GM23338 (cell line): ENCODE measurements around the gene AKAP10. TPM values are rescaled to one million over a fixed set of nuclear protein-coding genes. Genes with fewer than 3 reads are reported as not detected.
"Not testable (repeated sequence)": the region's sequence is repeated elsewhere in the genome, so short reads cannot be mapped to it uniquely, and the experiment has no call there.

Experiments
- ATAC-seq: fragments of 200-7000 bp; cut with Tn5 transposase; 3 replicates; pipeline ENCODE4 v1.9.1; 2020
- DNase-seq: peaks from one replicate; pipeline ENCODE4 v3.0.0-alpha.2; 2015; ENCODE audit warnings: low spot score
- H2AFZ ChIP-seq: fragments of 200-600 bp; sonication (generic); 2 replicates; pipeline ENCODE4 v1.8.0; 2016; ENCODE audit warnings: antibody characterized with exemption, mild to moderate bottlenecking, moderate library complexity
- H3F3A ChIP-seq: fragments of 200-600 bp; sonication (generic); replicated peaks from 2 replicates; pipeline ENCODE4 v1.8.0; 2017; ENCODE audit warnings: antibody characterized with exemption, mixed run types, low read depth
- H3K27ac ChIP-seq: fragments of 200-600 bp; sonication (generic); 2 replicates; pipeline ENCODE4 v1.6.1; 2016; ENCODE audit warnings: low read depth
- H3K27me3 ChIP-seq: fragments of 200-600 bp; sonication (generic); 2 replicates; pipeline ENCODE4 v1.8.0; 2016; ENCODE audit warnings: mild to moderate bottlenecking, mixed run types, moderate library complexity; ENCODE audit not compliant: insufficient read depth
- H3K36me3 ChIP-seq: fragments of 200-600 bp; sonication (generic); 2 replicates; pipeline ENCODE4 v1.8.0; 2016; ENCODE audit warnings: mild to moderate bottlenecking; ENCODE audit not compliant: insufficient read depth
- H3K4me1 ChIP-seq: fragments of 200-600 bp; sonication (generic); 2 replicates; pipeline ENCODE4 v1.8.0; 2016; ENCODE audit warnings: mild to moderate bottlenecking, moderate library complexity; ENCODE audit not compliant: insufficient read depth
- H3K4me2 ChIP-seq: fragments of 200-600 bp; sonication (generic); 2 replicates; pipeline ENCODE4 v1.7.1; 2017; ENCODE audit warnings: mixed run types
- H3K4me3 ChIP-seq: fragments of 200-600 bp; sonication (generic); 2 replicates; pipeline ENCODE4 v1.6.1; 2016; ENCODE audit warnings: mixed run types
- H3K79me2 ChIP-seq: fragments of 200-600 bp; sonication (generic); replicated peaks from 2 replicates; pipeline ENCODE4 v1.8.0; 2017; ENCODE audit warnings: mild to moderate bottlenecking; ENCODE audit not compliant: insufficient read depth
- H3K9me2 ChIP-seq: fragments of 200-600 bp; sonication (generic); 2 replicates; pipeline ENCODE4 v1.8.0; 2017; ENCODE audit not compliant: insufficient read depth
- H4K20me1 ChIP-seq: fragments of 200-600 bp; sonication (generic); replicated peaks from 2 replicates; pipeline ENCODE4 v1.8.0; 2017; ENCODE audit warnings: mild to moderate bottlenecking; ENCODE audit not compliant: insufficient read depth
- H3K27ac Mint-ChIP-seq: 2 replicates; pipeline ENCODE4 v1.8.0; 2020; ENCODE audit warnings: inconsistent platforms, mild to moderate bottlenecking, moderate library complexity, mixed read lengths
- H3K27me3 Mint-ChIP-seq: 3 replicates; pipeline ENCODE4 v1.8.0; 2022; ENCODE audit warnings: low read depth, mild to moderate bottlenecking, moderate library complexity, mixed read lengths, inconsistent platforms; ENCODE audit not compliant: insufficient read depth, poor library complexity
- H3K36me3 Mint-ChIP-seq: 3 replicates; pipeline ENCODE4 v1.8.0; 2021; ENCODE audit warnings: low read depth, mild to moderate bottlenecking, inconsistent platforms, moderate library complexity, mixed read lengths
- H3K4me1 Mint-ChIP-seq: 3 replicates; pipeline ENCODE4 v1.8.0; 2020; ENCODE audit warnings: mild to moderate bottlenecking, inconsistent platforms, mixed read lengths
- H3K4me3 Mint-ChIP-seq: 3 replicates; pipeline ENCODE4 v1.8.0; 2021; ENCODE audit warnings: moderate library complexity, mild to moderate bottlenecking, inconsistent platforms, mixed read lengths
- H3K9me3 Mint-ChIP-seq: 3 replicates; pipeline ENCODE4 v1.8.0; 2020; ENCODE audit warnings: moderate library complexity, mild to moderate bottlenecking, inconsistent platforms, mixed read lengths
- JUNB ChIP-seq: IDR thresholded peaks from one replicate; pipeline ENCODE4 v1.6.1; 2016; ENCODE audit warnings: antibody characterized with exemption; ENCODE audit not compliant: unreplicated experiment
- POLR2AphosphoS5 ChIP-seq: IDR thresholded peaks from 2 replicates; pipeline ENCODE4 v1.6.1; 2016; ENCODE audit warnings: antibody characterized with exemption, low read depth
- ZNF331 ChIP-seq: fragments of 250-450 bp; sonication (Bioruptor Pico); IDR thresholded peaks from 2 replicates; pipeline ENCODE4 v1.5.0; 2020; ENCODE audit warnings: low read depth, mild to moderate bottlenecking, moderate library complexity
- polyA plus RNA-seq: library from polyadenylated mRNA; unstranded; fragments of >200 nt; fragmentation: Nextera tagmentation; extraction: Ambion mirVana; gene quantifications from 2 replicates; pipeline ENCODE4 v1.2.1, GENCODE V29; 2016
- total RNA-seq: library from RNA; depleted of rRNA; stranded (reverse); fragments of >200 nt; shearing (Covaris generic); gene quantifications from 2 replicates; pipeline ENCODE4 v1.2.3, GENCODE V29; 2014
- TF ChIP-seq, protein P1 (sequence below): fragments of 250-450 bp; sonication (Bioruptor Pico); IDR thresholded peaks from 2 replicates; pipeline ENCODE4 v1.5.0; 2020; ENCODE audit warnings: mild to moderate bottlenecking, moderate library complexity
- TF ChIP-seq, protein P2 (sequence below): IDR thresholded peaks from one replicate; pipeline ENCODE4 v1.6.1; 2018; ENCODE audit warnings: antibody characterized with exemption; ENCODE audit not compliant: unreplicated experiment

Gene AKAP10
- total and polyA plus RNA-seq, 2 experiments from 2014 or later, result 16.7 to 25.9 TPM

DNA sequence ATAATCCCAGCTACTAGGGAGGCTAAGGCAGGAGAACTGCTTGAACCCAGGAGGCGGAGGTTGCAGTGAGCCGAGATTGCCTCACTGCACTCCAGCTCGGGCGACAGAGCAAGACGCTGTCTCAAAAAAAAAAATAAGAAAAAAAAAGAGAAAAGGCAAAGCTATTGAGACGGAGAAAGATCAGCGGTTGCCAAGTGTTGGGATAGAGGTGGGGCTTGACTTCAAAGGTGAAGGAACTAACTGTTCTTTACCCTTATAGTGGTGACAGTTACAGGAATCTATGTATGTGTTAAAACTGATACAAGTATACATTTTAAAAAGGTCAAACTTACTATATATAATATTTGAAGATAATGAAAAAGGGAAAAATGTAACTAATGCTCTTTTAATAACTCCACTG, 22.5 kb downstream of the AKAP10 start (continued):
- TF ChIP-seq, protein P1, sequence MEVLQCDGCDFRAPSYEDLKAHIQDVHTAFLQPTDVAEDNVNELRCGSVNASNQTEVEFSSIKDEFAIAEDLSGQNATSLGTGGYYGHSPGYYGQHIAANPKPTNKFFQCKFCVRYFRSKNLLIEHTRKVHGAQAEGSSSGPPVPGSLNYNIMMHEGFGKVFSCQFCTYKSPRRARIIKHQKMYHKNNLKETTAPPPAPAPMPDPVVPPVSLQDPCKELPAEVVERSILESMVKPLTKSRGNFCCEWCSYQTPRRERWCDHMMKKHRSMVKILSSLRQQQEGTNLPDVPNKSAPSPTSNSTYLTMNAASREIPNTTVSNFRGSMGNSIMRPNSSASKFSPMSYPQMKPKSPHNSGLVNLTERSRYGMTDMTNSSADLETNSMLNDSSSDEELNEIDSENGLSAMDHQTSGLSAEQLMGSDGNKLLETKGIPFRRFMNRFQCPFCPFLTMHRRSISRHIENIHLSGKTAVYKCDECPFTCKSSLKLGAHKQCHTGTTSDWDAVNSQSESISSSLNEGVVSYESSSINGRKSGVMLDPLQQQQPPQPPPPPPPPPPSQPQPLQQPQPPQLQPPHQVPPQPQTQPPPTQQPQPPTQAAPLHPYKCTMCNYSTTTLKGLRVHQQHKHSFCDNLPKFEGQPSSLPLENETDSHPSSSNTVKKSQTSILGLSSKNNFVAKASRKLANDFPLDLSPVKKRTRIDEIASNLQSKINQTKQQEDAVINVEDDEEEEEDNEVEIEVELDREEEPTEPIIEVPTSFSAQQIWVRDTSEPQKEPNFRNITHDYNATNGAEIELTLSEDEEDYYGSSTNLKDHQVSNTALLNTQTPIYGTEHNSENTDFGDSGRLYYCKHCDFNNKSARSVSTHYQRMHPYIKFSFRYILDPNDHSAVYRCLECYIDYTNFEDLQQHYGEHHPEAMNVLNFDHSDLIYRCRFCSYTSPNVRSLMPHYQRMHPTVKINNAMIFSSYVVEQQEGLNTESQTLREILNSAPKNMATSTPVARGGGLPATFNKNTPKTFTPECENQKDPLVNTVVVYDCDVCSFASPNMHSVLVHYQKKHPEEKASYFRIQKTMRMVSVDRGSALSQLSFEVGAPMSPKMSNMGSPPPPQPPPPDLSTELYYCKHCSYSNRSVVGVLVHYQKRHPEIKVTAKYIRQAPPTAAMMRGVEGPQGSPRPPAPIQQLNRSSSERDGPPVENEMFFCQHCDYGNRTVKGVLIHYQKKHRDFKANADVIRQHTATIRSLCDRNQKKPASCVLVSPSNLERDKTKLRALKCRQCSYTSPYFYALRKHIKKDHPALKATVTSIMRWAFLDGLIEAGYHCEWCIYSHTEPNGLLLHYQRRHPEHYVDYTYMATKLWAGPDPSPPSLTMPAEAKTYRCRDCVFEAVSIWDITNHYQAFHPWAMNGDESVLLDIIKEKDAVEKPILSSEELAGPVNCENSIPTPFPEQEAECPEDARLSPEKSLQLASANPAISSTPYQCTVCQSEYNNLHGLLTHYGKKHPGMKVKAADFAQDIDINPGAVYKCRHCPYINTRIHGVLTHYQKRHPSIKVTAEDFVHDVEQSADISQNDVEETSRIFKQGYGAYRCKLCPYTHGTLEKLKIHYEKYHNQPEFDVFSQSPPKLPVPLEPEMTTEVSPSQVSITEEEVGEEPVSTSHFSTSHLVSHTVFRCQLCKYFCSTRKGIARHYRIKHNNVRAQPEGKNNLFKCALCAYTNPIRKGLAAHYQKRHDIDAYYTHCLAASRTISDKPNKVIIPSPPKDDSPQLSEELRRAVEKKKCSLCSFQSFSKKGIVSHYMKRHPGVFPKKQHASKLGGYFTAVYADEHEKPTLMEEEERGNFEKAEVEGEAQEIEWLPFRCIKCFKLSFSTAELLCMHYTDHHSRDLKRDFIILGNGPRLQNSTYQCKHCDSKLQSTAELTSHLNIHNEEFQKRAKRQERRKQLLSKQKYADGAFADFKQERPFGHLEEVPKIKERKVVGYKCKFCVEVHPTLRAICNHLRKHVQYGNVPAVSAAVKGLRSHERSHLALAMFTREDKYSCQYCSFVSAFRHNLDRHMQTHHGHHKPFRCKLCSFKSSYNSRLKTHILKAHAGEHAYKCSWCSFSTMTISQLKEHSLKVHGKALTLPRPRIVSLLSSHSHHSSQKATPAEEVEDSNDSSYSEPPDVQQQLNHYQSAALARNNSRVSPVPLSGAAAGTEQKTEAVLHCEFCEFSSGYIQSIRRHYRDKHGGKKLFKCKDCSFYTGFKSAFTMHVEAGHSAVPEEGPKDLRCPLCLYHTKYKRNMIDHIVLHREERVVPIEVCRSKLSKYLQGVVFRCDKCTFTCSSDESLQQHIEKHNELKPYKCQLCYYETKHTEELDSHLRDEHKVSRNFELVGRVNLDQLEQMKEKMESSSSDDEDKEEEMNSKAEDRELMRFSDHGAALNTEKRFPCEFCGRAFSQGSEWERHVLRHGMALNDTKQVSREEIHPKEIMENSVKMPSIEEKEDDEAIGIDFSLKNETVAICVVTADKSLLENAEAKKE, result no peak
- TF ChIP-seq JUNB (no peak), ZNF331 (CRISPR knock-in tag) (no peak), POLR2AphosphoS5 (no peak)
- TF ChIP-seq, protein P2, sequence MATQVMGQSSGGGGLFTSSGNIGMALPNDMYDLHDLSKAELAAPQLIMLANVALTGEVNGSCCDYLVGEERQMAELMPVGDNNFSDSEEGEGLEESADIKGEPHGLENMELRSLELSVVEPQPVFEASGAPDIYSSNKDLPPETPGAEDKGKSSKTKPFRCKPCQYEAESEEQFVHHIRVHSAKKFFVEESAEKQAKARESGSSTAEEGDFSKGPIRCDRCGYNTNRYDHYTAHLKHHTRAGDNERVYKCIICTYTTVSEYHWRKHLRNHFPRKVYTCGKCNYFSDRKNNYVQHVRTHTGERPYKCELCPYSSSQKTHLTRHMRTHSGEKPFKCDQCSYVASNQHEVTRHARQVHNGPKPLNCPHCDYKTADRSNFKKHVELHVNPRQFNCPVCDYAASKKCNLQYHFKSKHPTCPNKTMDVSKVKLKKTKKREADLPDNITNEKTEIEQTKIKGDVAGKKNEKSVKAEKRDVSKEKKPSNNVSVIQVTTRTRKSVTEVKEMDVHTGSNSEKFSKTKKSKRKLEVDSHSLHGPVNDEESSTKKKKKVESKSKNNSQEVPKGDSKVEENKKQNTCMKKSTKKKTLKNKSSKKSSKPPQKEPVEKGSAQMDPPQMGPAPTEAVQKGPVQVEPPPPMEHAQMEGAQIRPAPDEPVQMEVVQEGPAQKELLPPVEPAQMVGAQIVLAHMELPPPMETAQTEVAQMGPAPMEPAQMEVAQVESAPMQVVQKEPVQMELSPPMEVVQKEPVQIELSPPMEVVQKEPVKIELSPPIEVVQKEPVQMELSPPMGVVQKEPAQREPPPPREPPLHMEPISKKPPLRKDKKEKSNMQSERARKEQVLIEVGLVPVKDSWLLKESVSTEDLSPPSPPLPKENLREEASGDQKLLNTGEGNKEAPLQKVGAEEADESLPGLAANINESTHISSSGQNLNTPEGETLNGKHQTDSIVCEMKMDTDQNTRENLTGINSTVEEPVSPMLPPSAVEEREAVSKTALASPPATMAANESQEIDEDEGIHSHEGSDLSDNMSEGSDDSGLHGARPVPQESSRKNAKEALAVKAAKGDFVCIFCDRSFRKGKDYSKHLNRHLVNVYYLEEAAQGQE, result no peak

DNA sequence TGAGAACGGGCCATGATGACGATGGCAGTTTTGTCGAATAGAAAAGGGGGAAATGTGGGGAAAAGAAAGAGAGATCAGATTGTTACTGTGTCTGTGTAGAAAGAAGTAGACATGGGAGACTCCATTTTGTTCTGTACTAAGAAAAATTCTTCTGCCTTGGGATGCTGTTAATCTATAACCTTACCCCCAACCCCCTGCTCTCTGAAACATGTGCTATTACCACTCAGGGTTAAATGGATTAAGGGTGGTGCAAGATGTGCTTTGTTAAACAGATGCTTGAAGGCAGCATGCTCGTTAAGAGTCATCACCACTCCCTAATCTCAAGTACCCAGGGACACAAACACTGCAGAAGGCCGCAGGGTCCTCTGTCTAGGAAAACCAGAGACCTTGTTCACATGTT, 26.2 kb downstream of the AKAP10 start:
- H3K4me1 ChIP-seq, H3K4me1 Mint-ChIP-seq, H3K36me3 ChIP-seq, H3K4me3 ChIP-seq, H2AFZ ChIP-seq, H3K27ac ChIP-seq, H3K4me2 ChIP-seq, ATAC-seq, H3K9me2 ChIP-seq, DNase-seq, H3K27me3 ChIP-seq, H3K27me3 Mint-ChIP-seq, H3K27ac Mint-ChIP-seq, H3F3A ChIP-seq, H3K4me3 Mint-ChIP-seq: not testable (repeated sequence)
- peaks cover 83% of the 10 kb centered on the region for H3K79me2 ChIP-seq
- peaks cover 71% of the 10 kb centered on the region for H3K36me3 Mint-ChIP-seq
- H3K9me3 Mint-ChIP-seq, result peaks cover 11% of the 10 kb centered on the region; the same call in 2 of the 3 replicates
- peaks cover 41% of the 10 kb centered on the region for H4K20me1 ChIP-seq

DNA sequence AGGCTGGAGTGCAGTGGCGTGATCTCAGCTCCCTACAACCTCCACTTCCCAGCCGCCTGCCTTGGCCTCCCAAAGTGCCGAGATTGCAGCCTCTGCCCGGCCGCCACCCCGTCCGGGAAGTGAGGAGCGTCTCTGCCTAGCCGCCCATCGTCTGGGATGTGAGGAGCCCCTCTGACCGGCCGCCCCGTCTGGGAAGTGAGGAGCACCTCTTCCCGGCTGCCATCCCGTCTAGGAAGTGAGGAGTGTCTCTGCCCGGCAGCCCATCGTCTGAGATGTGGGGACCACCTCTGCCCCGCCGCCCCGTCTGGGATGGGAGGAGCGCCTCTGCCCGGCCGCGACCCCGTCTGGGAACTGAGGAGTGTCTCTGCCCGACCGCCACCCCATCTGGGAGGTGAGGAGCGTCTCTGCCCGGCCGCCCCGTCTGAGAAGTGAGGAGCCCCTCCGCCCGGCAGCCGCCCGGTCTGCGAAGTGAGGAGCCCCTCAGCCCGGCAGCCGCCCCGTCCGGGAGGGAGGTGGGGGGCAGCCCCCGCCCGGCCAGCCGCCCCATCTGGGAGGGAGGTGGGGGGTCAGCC, 26.9 kb downstream of the AKAP10 start:
- not testable (repeated sequence) for DNase-seq, H3K4me1 Mint-ChIP-seq, H3K27ac ChIP-seq, H3K27me3 Mint-ChIP-seq, H3K4me3 ChIP-seq, H3K4me2 ChIP-seq, H3K36me3 ChIP-seq, ATAC-seq, H3K4me3 Mint-ChIP-seq, H3F3A ChIP-seq, H3K9me2 ChIP-seq, H3K4me1 ChIP-seq, H3K27me3 ChIP-seq, H2AFZ ChIP-seq, H3K27ac Mint-ChIP-seq
- H3K36me3 Mint-ChIP-seq, result peaks cover 64% of the 10 kb centered on the region
- peaks cover 11% of the 10 kb centered on the region; the same call in 2 of the 3 replicates for H3K9me3 Mint-ChIP-seq
- Histone ChIP-seq H4K20me1 (peaks cover 36% of the 10 kb centered on the region), H3K79me2 (peaks cover 76% of the 10 kb centered on the region)
